ENCODE results near the gene A2ML1.
A peak's percentile ranks its signal among the peaks of the same experiment; 100 is the strongest.

A2ML1 gene

GRCh38 chr12:8828257-8829124 is 6.1 kb downstream of the A2ML1 start:
- peak overlapping the region; percentile 66 for H2BK5ac ChIP-seq (ENCODE audit: low read depth, low read length, poor library complexity)

GRCh38 chr12:8829125-8829518 is 6.7 kb downstream of the A2ML1 start:
- Histone ChIP-seq H2AFZ (ENCODE audit: insufficient read depth, low read length, poor library complexity) (no peak overlapping the region), H3K4ac (ENCODE audit: low read depth, low read length) (no peak overlapping the region), H3K4me2 (ENCODE audit: low read length) (peak overlapping the region; percentile 32)

More at GRCh38 chr12:8828257-8829124, 6.1 kb downstream of the A2ML1 start:
- Histone ChIP-seq H3K27ac (ENCODE audit: low read depth, low read length) (peak overlapping the region; percentile 96), H3K4me1 (ENCODE audit: control insufficient read depth in 1 of 2, insufficient read depth in 2 of 2, low read length in 2 of 2) (peaks cover 27 to 34% of the 10 kb centered on the region in 2 experiments), H3K4me3 (ENCODE audit: low read depth, low read length) (no peak overlapping the region), H3K36me3 (ENCODE audit: control insufficient read depth in 1 of 2, insufficient read depth in 2 of 2, low read length in 2 of 2) (no peaks in the 10 kb centered on the region), H4K12ac (ENCODE audit: low read depth, low read length) (peak overlapping the region; percentile 1), H3K23ac (ENCODE audit: low read length) (no peak overlapping the region), H3K9ac (ENCODE audit: low read length) (no peak overlapping the region), H2AK5ac (ENCODE audit: low read length) (peak overlapping the region; percentile 3), H4K8ac (ENCODE audit: low read depth, low read length) (peak overlapping the region; percentile 4), H3K4me2 (ENCODE audit: low read length) (peak overlapping the region; percentile 32), H2BK120ac (ENCODE audit: insufficient read depth, low read length, poor library complexity) (peak overlapping the region; percentile 46), H2BK12ac (ENCODE audit: low read length) (peak overlapping the region; percentile 9), H3K27me3 (ENCODE audit: insufficient read depth, low read length) (no peaks in the 10 kb centered on the region), H3K9me3 (ENCODE audit: insufficient read depth, low read depth, low read length) (no peaks in the 10 kb centered on the region), H4K91ac (ENCODE audit: low read depth, low read length) (peak overlapping the region; percentile 74), H3K4ac (ENCODE audit: low read depth, low read length) (no peak overlapping the region), H3K18ac (ENCODE audit: low read length) (peak overlapping the region; percentile 50), H3K79me2 (ENCODE audit: control insufficient read depth, insufficient read depth, low read length, poor library complexity) (peaks cover 4% of the 10 kb centered on the region), H3K79me1 (ENCODE audit: low read length) (peaks cover 29% of the 10 kb centered on the region), H2AFZ (ENCODE audit: insufficient read depth, low read length, poor library complexity) (peak overlapping the region; percentile 42), H3K14ac (ENCODE audit: low read length) (peak overlapping the region; percentile 4)
- peak; percentile 89 to 94 for DNase-seq
- no CpG with 5 or more reads among the region's 9 CpGs for WGBS (ENCODE audit: extremely low coverage, insufficient coverage, insufficient read length)

DNA sequence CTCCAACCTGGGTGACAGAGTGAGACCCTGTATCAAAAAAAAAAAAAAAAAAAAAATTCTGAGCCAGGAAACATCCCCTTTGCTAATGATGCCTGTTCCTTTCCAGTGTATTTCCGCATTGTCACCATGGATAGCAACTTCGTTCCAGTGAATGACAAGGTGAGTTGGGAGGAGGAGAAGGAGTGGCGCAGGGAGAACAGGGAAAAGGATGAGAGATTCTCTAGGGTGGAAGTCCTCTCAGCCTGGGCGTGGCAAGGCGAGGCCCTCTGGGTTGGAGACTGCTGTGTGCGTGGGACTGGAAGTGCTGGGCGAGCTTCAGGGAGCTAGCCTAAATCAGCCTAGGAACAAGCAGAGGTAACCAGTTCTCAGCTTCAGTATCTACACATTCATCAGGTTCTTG is 7.2 kb downstream of the A2ML1 start:
- H4K91ac ChIP-seq (ENCODE audit: low read depth, low read length): peak overlapping the region; percentile 92
- H3K27me3 ChIP-seq (ENCODE audit: insufficient read depth, low read length): no peaks in the 10 kb centered on the region
- H3K4me1 ChIP-seq (ENCODE audit: control insufficient read depth in 1 of 2, insufficient read depth in 2 of 2, low read length in 2 of 2): peaks cover 27 to 30% of the 10 kb centered on the region in 2 experiments
- H3K4me3 ChIP-seq (ENCODE audit: low read depth, low read length): no peak overlapping the region
- H2BK120ac ChIP-seq (ENCODE audit: insufficient read depth, low read length, poor library complexity): peak overlapping the region; percentile 97
- peak overlapping the region; percentile 88 for H2BK5ac ChIP-seq (ENCODE audit: low read depth, low read length, poor library complexity)
- H3K9ac ChIP-seq (ENCODE audit: low read length): no peak overlapping the region
- no peak overlapping the region for H3K23ac ChIP-seq (ENCODE audit: low read length)
- H3K18ac ChIP-seq (ENCODE audit: low read length): peak overlapping the region; percentile 97
- peak overlapping the region; percentile 77 for H3K4ac ChIP-seq (ENCODE audit: low read depth, low read length)
- H3K4me2 ChIP-seq (ENCODE audit: low read length): no peak overlapping the region
- H3K79me1 ChIP-seq (ENCODE audit: low read length): peaks cover 27% of the 10 kb centered on the region
- peak overlapping the region; percentile 98 for H2BK12ac ChIP-seq (ENCODE audit: low read length)
- H2AFZ ChIP-seq (ENCODE audit: insufficient read depth, low read length, poor library complexity): no peak overlapping the region
- peak overlapping the region; percentile 91 for H3K14ac ChIP-seq (ENCODE audit: low read length)
- no peaks in the 10 kb centered on the region for H3K36me3 ChIP-seq (ENCODE audit: control insufficient read depth in 1 of 2, insufficient read depth in 2 of 2, low read length in 2 of 2)
- peak overlapping the region; percentile 85 for H4K8ac ChIP-seq (ENCODE audit: low read depth, low read length)
- no peaks in the 10 kb centered on the region for H3K9me3 ChIP-seq (ENCODE audit: insufficient read depth, low read depth, low read length)
- no CpG with 5 or more reads among the region's 7 CpGs for WGBS (ENCODE audit: extremely low coverage, insufficient coverage, insufficient read length)
- H2AK5ac ChIP-seq (ENCODE audit: low read length): peak overlapping the region; percentile 96
- H3K27ac ChIP-seq (ENCODE audit: low read depth, low read length): peak overlapping the region; percentile 96
- peaks cover 4% of the 10 kb centered on the region for H3K79me2 ChIP-seq (ENCODE audit: control insufficient read depth, insufficient read depth, low read length, poor library complexity)
- H4K12ac ChIP-seq (ENCODE audit: low read depth, low read length): peak overlapping the region; percentile 57
- DNase-seq: peak; percentile 83 to 84

More at GRCh38 chr12:8829125-8829518, 6.7 kb downstream of the A2ML1 start:
- Histone ChIP-seq H3K79me1 (ENCODE audit: low read length) (peaks cover 27% of the 10 kb centered on the region), H3K27me3 (ENCODE audit: insufficient read depth, low read length) (no peaks in the 10 kb centered on the region), H3K23ac (ENCODE audit: low read length) (no peak overlapping the region), H2BK120ac (ENCODE audit: insufficient read depth, low read length, poor library complexity) (peak overlapping the region; percentile 46), H2BK12ac (ENCODE audit: low read length) (peak overlapping the region; percentile 9), H4K91ac (ENCODE audit: low read depth, low read length) (peak overlapping the region; percentile 92), H3K9ac (ENCODE audit: low read length) (no peak overlapping the region), H3K27ac (ENCODE audit: low read depth, low read length) (peak overlapping the region; percentile 96), H2BK5ac (ENCODE audit: low read depth, low read length, poor library complexity) (peak overlapping the region; percentile 88), H3K14ac (ENCODE audit: low read length) (peak overlapping the region; percentile 4), H3K18ac (ENCODE audit: low read length) (peak overlapping the region; percentile 50), H2AK5ac (ENCODE audit: low read length) (no peak overlapping the region), H3K79me2 (ENCODE audit: control insufficient read depth, insufficient read depth, low read length, poor library complexity) (peaks cover 4% of the 10 kb centered on the region), H3K4me1 (ENCODE audit: control insufficient read depth in 1 of 2, insufficient read depth in 2 of 2, low read length in 2 of 2) (peaks cover 27 to 30% of the 10 kb centered on the region in 2 experiments), H3K36me3 (ENCODE audit: control insufficient read depth in 1 of 2, insufficient read depth in 2 of 2, low read length in 2 of 2) (no peaks in the 10 kb centered on the region), H3K9me3 (ENCODE audit: insufficient read depth, low read depth, low read length) (no peaks in the 10 kb centered on the region), H3K4me3 (ENCODE audit: low read depth, low read length) (no peak overlapping the region), H4K12ac (ENCODE audit: low read depth, low read length) (no peak overlapping the region), H4K8ac (ENCODE audit: low read depth, low read length) (peak overlapping the region; percentile 4)
- WGBS (ENCODE audit: extremely low coverage, insufficient coverage, insufficient read length): no CpG with 5 or more reads among the region's 5 CpGs
- DNase-seq: peak; percentile 83 to 94

DNA sequence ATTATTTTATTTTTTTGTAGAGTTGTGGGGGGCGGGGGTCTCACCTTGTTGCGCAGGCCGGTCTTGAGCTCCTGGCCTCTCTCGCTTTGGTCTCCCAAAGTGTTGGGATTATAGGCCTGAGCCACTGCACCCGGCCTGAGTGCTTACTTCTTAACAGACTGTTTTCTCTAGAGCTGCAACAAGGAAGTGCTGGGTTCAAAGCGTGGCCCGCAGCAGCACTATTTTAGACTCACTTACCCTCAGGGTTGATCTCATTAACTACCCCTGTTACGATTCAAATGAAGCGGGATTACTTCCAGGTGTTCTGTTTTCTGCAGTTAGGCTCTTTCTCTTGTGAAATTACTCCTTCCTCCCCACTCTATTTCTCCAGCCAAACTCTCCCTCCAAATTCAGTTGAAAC is 8.7 kb downstream of the A2ML1 start:
- H2BK12ac ChIP-seq (ENCODE audit: low read length): no peak overlapping the region
- peak overlapping the region; percentile 36 for H2BK120ac ChIP-seq (ENCODE audit: insufficient read depth, low read length, poor library complexity)
- H3K79me2 ChIP-seq (ENCODE audit: control insufficient read depth, insufficient read depth, low read length, poor library complexity): peaks cover 4% of the 10 kb centered on the region
- H3K4me3 ChIP-seq (ENCODE audit: low read depth, low read length): no peak overlapping the region
- no peaks in the 10 kb centered on the region for H3K36me3 ChIP-seq (ENCODE audit: control insufficient read depth in 1 of 2, insufficient read depth in 2 of 2, low read length in 2 of 2)
- no peaks in the 10 kb centered on the region for H3K9me3 ChIP-seq (ENCODE audit: insufficient read depth, low read depth, low read length)
- H3K14ac ChIP-seq (ENCODE audit: low read length): no peak overlapping the region
- no peak overlapping the region for H3K4me2 ChIP-seq (ENCODE audit: low read length)
- H3K27ac ChIP-seq (ENCODE audit: low read depth, low read length): peak overlapping the region; percentile 31
- peaks cover 27 to 32% of the 10 kb centered on the region in 2 experiments for H3K4me1 ChIP-seq (ENCODE audit: control insufficient read depth in 1 of 2, insufficient read depth in 2 of 2, low read length in 2 of 2)
- H3K23ac ChIP-seq (ENCODE audit: low read length): no peak overlapping the region
- peaks cover 27% of the 10 kb centered on the region for H3K79me1 ChIP-seq (ENCODE audit: low read length)
- H3K27me3 ChIP-seq (ENCODE audit: insufficient read depth, low read length): no peaks in the 10 kb centered on the region
- no CpG with 5 or more reads among the region's 9 CpGs for WGBS (ENCODE audit: extremely low coverage, insufficient coverage, insufficient read length)
- no peak overlapping the region for H2AK5ac ChIP-seq (ENCODE audit: low read length)
- H3K4ac ChIP-seq (ENCODE audit: low read depth, low read length): no peak overlapping the region
- no peak overlapping the region for H3K9ac ChIP-seq (ENCODE audit: low read length)
- no peak overlapping the region for H4K8ac ChIP-seq (ENCODE audit: low read depth, low read length)
- no peak overlapping the region for H3K18ac ChIP-seq (ENCODE audit: low read length)
- peak; percentile 54 to 83 for DNase-seq
- peak overlapping the region; percentile 68 for H4K91ac ChIP-seq (ENCODE audit: low read depth, low read length)
- H2BK5ac ChIP-seq (ENCODE audit: low read depth, low read length, poor library complexity): no peak overlapping the region
- H4K12ac ChIP-seq (ENCODE audit: low read depth, low read length): no peak overlapping the region
- no peak overlapping the region for H2AFZ ChIP-seq (ENCODE audit: insufficient read depth, low read length, poor library complexity)
